ENCODE measurements around the gene IDH2.
"Not testable (repeated sequence)": the region's sequence is repeated elsewhere in the genome, so short reads cannot be mapped to it uniquely, and the experiment has no call there.

The IDH2 gene

DNA sequence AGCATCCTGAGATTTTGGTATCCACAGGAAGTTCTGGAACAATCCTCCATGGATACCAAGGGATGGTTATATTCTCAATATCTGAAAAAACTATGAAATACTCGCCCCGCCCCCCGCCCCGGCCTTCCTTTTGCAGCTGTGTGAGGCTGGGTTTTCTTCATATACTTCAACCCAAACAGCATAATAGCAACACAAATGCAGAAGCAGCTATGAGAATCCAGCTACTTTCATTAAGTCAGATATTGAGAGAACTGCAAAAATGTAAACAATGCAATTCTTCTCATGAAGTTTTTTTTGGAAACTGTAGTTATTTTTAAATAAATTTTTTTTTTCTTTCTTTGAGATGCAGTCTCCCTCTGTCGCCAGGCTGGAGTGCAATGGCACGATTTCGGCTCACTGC, 10.9 kb upstream of the IDH2 start:
- no peak for DNase-seq

DNA sequence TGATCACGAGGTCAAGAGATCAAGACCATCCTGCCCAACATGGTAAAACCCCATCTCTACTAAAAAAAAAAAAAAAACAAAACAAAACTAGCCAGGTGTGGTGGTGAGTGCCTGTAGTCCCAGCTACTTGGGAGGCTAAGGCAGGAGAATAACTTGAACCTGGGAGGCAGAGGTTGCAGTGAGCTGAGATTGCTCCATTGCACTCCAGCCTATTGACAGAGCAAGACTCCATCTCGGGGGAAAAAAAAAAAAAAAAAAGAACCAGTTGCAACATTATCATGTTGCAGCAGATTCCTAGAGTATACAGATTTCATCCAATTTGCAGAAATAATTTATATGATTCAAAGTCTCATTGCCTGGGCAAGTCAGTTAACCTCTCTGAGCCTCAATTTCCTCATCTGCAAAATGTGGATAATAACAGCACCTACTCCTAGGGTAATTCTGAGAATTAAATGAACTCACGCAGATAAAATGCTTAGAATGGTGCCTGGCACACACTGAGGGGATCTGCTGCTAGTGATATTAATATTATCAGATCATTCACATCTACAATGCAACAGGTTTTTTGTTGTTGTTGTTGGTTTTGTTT, 7.0 kb upstream of the IDH2 start:
- DNase-seq, result not testable (repeated sequence)

DNA sequence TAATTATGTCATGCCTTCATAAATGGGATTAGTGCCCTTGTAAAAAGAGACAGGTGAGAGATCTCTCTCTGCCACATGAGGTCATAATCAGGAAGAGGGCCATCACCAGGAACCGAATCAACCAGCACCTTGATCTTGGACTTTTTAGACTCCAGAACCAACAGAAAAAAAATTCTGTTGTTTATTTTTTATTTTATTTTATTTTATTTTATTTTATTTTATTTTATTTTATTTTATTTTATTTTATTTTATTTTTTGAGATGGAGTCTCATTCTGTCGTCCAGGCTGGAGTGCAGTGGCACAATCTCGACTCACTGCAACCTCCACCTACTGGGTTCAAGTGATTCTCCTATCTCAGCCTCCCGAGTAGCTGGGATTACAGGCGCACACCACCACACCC, 5.8 kb upstream of the IDH2 start:
- not testable (repeated sequence) for DNase-seq

DNA sequence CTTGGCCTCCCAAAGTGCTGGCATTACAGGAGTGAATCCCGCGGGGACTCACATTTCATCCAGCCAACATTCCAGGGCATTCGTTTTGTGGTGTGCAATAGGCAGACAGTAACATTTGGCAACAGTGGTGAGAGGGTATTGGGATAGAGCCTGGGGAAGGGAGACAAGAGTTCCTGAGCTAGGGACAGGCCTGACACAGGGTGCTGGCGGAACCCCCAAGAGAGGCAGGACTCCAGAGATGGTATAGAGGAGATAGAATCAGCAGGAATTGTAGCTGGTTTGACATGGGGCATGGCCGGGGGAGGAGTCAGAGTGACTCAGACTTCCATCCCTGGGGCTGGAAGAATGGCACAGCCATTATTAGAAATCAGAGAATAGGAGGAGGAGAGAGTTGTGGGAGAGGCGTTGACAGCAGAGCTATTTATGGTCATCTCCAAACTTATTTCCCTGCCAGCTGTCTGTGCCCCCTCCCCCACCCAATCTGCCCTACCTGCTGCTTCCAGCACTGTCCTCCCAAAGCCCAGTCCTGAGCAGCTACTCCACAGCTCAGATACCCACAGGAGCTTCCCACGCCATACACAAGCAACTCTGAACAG, 4.4 kb upstream of the IDH2 start:
- peak; percentile 67 to 77 for DNase-seq

DNA sequence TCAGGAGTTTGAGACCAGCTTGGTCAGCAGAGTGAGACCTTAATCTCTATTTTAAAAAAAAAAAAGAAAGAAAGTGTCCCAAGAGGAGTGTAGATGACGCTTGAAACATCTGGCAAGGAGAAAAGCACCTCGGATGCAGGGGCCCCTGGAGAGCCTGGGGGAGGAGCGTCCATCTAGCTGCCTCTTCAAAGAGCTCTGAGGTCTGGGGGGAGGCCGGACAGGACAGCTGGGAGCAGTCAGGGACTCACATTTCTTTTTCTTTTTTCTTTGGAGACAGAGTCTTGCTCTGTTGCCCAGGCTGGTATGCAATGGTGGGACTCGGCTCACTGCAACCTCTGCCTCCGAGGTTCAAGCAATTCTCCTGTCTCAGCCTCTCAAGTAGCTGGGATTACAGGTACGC, 3.3 kb upstream of the IDH2 start:
- no peak for DNase-seq

DNA sequence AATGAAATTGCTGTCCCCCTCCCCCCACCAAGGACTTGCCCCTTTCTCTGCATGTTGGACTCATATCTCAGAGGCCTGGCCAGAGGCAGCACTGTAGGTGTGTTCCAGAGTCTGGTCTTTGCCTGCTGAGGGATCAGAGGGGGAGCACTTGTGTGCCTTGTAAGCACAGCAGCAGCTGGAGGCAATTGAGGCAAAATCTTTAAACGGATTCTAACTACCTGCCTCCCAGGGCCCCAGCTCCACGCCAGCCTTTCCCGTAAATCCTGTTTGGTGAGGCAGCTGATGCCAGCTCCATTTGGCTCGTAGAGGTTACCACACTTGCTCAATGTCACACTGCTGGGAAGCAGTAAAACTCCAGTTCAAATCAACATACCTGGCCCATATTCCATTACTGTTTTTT, 2.3 kb upstream of the IDH2 start:
- DNase-seq, result peak; percentile 50 to 63

DNA sequence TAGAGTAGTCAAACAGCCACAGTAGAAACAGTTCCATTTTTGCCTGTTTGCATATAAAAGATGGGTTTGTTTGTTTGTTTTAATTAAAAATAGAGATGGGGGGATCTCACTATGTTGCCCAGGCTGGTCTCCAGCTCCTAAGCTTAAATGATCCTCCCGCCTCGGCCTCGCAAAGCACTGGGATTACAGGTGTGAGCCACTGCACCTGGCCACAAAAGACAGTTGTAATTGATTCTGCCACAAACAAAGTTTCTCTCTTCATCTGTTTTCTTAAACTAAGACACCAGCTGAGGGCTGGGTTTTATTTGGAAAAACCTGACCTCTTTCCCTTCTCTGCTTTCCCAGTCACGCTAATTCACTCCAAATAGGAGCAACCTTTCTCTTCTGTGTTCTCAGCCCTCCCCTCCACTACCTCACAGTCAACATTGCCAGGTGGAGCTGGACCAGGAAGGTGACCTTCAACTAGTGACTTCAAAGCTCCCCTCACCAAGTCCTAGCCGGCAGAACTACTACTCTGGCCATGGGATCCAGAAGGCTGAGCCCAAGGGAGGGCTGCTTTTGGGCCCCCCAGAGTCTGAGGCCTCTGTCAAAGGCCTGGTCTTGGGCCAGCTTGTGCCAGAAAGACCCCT, 1.5 kb upstream of the IDH2 start:
- peak; percentile 85 to 89 for DNase-seq

DNA sequence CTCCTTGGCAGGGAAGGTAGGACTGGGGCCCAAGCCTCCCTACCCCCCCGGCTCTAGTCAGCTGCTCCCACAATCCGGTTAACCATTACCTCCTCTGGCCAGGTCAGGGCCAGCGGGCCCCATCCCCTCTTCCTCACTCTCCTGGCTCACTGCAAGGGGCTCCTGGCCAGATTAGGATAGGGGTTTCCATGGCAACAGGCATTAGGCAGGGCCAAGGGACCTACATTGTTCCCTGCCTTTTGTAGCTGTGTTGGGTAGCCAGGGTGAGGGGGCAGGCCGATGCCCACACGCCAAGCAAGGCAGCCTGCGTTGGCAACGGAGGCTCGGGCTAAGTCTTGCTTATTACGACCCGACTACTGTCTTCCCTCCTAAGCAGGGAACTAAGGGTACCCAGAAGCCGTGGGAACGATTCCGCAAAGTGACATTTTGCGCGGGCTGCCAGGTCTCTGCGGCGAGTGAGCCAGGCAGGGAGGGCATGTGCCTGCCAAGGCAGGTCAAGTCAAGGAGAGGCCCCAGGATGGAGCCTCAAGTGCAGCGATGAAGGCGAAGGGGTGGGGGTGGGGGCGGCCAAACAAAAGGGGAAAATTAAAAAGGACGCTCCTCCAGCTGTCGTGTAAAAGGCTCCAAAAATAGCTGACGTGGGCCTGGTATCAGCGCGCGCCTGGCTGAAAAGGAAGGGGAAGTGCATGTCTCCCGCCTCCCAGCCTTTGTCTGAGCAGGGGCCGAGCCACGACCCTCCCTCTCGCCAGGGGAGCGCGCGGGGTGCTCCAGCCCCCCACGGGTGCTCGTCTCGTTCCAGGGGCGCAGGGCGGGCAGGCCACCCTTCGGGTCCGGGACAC, 919 bp downstream of the IDH2 start:
- DNase-seq, result peak in 1 of 2 experiments; percentile 18

DNA sequence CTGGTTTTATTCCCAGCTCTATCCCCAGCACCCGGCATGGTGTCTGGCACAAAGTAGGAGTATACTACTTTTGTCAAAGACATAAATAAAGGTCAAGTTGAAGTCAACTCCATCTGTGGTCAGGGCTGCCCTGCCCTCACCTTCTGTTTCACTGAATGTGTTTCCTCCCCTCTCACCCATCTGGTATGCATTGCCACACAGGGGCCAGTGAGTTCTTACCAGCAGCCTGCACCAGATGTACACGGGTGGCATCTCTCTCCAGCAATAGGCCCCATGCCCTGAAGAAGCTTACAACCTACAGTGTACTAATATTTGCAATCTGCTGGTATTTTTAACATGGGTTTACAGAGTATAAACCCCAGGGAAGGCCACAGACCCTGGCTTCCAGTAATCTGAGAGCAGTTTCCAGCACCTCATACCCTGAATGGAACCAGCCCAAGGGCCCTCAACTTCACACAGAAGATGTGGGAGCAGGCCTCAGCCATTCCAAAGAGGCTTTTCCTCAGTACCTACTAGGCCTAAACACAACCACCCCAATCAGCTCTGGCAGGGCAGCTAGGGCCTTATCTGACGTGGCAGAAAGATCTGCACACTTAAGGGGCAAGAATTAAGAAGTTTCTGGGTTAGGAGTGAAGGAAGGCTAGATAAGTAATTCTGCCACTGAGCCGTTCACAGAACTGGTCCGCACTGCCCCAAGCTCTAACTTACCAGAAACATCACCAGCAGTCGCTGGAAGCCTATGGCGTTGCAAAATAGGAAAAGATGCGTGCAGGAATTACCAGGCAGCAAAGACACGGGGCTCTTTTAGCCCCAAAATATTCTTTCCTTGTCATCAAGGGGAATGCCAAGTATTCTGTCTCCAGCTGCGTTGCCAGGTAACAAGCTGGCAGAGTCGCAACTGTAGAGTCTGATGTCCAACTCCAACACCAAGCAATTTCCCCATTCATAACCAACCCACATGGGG, 2.1 kb downstream of the IDH2 start:
- DNase-seq, result peak in 1 of 2 experiments; percentile 31

DNA sequence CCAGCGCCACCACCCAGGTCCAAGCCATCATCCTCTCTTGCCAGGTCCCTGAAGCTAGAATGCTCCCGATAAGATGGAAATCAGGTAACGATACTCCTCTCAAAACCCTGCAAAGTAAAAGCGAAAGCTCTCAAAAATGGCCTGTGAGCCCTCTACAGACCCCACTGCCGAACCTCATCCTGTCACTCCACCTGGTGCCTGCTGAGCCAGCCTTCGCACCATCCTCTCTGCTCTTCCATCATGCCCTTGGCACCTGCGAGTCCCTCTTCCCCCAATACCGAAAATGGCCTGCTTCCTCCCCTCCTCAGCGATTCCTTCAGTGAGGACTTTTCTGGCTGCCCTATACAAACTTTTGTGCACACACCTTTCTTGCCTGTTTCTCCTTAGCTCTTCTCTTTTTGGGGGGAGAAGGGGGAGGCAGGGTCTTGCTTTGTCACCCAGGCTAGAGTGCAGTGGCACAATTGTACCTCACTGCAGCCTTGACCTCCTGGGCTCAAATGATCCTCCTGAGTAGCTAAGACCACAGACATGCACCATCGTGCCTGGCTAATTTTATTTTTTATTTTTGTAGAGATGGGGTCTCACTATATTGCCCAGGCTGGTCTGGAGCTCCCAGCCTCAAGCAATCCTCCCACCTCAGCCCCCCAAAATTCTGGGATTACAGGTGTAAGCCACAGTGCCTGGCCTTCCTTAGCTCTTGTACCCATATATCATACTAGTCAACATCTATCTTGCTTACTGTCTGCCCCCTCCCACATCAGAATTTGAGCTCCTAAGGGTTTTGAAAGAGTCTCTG, 3.0 kb downstream of the IDH2 start:
- DNase-seq, result no peak

DNA sequence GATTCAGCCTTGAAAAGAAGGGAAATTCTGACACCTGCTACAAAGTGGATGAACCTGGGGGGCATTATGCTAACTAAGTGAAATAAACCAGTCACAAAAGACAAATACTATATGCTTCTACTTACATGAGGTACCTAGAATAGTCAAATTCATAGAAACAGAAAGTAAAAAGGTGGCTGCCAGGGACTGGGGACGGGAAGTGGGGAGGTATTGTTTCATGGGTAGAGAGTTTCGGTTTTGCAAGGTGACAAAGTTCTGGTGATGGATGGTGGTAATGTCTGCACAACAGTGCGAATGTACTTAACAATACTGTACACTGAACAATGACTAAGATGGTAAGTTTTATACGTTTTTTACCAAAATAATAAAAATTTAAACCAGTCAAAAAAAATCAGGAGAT, 4.8 kb downstream of the IDH2 start:
- DNase-seq, result no peak

DNA sequence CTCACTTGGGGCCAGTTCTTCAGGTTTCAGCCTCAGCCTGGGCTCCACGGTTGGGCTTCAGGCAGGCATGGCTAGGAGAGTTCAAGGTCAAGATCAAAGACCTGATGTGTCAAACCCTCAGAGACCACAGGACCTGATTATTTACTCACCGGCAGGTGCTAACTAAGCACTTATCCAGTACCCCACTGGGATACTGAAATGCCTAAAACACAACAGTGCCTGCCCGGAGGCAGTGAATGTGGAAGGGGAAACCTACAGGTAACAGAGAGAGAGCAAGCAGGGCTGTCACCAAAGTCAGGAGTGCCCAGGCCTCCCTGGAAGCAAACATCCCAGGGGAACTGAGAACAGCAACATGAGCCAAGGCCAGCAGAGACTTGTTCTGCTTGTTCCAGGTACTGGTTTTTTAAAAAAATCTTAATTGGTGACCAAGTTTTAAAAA, 6.7 kb downstream of the IDH2 start:
- peak; percentile 44 to 64 for DNase-seq

DNA sequence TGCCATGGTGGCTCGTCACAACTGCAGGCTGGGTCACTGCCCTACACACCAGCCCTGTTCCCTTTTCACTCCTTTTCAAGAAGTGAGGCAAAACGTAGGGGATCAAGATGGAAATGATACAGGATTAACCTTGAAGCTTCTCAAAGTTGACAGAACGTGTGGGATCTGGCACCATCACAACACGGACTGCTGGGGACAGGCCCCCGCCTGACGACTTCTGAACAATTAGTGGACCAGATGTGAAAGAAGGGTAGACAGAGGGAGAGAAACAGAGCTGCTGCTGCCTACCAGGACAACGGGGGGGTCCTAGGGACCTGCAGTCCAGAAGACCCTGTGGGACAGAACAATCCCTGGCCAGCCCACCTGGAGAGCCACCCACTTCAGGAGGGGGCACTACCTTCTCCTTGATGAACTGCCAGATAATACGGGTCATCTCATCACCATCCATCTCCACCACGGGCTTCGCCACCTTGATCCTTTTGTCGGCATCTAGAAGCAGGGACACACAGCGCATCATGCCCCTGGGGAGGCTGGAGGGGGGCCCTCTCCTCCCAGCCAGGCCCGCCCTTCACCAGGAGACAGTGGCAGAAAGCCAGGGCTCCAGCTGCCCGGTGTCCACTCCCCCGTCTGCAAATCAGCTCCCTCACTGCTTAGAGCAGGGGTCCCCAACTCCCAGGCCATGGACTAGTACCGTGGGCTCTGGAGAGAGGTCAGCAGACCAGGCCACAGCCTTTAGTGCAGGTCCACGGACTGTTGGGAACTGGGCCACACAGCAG, 10.9 kb downstream of the IDH2 start:
- DNase-seq, result no peak

DNA sequence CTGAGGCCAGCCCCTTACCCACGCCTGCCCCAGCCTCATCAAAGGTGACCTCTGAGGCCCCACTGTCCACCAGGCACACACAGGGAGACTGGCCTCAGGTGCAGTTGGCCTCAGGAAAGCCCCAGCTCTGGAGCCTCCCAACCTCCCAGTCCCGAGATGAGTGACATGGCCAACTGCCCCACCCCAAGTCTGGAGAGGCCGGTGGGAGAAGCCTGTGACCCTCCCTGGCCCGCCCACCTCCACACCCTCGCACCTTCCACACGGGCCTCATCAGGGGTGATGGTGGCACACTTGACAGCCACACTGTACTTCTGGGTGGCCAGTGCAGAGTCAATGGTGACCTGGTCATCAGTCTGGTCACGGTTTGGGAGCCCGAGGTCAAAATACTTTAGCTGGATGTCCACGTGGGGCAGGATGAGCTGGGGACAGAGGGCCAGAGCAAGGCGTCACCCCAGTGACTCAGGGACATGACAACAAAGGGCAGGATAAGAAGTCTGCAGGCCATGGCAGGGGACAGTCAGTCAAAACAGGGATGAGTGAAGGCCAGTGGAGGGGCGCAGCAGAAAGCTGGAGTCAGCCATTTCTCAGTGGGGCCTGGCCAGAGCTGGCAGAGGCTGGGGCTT, 11.9 kb downstream of the IDH2 start:
- DNase-seq, result no peak

DNA sequence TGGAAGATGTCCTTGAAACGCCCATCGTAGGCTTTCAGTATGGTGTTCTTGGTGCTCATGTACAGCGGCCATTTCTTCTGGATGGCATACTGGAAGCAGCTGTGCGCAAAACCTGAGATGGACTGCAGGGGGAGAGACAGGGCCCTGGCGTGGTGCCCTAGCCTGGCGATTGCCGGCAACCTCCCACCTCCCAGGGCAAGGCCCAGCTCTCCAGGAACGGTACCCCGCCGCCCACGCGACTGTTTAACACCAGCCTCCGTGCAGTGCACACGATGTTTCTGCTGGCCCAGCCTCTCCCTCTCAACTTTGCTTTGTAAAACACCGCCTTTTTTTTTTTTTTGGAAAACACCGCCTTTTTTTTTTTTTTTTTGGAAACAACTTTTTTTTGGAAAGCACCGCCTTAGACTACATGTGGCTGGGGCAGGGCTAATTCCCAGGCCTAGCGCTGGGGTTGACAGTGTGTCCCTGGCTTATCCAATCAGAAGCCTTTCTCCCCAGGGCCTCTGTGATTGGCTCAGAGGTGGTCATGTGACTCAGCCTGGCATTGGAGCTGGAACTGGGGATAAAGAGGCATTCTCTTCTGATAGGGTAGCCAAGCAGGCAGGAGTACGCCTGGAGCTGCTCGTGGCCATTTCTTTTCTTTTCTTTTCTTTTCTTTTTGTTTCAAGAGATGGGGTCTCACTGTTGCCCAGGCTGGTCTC, 14.7 kb downstream of the IDH2 start:
- peak; percentile 21 to 35 for DNase-seq

DNA sequence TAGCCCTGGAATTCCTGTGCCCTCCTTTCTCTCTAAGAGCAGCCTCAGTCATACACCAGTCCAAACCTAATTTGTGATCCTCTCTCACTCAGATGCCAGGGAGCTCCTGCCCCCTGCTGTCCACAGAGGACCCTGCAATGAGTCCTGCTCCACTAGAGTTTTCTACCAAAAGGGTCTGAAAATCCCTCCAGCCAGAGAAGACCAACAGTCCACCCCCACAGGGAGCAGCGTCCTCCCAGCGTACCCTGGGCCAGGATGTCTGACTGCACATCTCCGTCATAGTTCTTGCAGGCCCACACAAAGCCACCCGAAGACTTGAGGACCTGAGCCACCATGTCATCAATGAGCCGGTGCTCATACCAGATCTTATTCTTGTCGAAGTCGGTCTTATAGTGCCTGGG, 15.4 kb downstream of the IDH2 start:
- peak; percentile 29 to 44 for DNase-seq

DNA sequence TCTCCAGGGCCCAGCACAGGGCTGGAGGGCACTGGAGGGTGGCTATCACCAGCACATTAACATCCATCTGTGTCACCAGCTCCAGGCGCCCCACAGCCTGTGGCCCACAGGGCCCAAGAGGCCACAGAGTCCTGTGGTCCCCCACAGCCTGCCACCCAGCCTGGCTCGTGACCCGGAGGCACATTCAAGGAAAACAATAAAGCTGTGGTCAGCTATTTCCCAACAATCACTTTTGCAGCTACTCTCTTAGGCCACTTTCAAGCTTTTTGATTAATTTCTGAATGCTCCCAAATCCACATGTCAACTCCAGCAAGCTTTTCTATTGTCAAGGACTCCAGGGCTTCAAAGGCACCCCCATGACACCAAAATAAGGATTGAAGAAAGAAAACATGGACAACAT, 16.7 kb downstream of the IDH2 start:
- DNase-seq, result no peak

DNA sequence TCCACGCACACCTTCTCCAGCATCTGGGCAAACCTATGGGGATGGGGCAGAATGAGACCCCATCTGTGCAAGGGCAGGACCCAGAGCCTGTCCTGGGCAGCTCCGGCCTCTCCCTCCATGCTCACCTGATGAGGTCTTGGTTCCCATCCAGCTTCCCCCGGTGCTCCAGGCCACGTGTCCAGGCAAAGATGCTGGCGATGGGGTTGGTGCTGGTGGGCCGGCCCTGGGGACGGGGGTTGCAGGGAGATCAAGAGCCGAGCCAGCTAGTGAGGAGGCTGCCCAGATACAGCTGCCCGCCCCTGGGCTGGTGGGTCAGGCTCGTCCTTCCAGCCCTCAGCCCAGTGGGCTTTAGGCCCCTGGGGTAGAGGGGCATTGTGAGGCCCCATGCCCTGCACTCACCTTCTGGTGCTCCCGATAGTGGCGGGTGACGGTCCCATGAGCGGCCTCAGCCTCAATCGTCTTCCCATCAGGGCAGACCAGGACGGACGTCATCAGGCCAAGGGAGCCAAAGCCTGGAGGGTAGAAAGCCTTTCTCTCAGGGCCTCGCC, 17.3 kb downstream of the IDH2 start:
- DNase-seq, result no peak

DNA sequence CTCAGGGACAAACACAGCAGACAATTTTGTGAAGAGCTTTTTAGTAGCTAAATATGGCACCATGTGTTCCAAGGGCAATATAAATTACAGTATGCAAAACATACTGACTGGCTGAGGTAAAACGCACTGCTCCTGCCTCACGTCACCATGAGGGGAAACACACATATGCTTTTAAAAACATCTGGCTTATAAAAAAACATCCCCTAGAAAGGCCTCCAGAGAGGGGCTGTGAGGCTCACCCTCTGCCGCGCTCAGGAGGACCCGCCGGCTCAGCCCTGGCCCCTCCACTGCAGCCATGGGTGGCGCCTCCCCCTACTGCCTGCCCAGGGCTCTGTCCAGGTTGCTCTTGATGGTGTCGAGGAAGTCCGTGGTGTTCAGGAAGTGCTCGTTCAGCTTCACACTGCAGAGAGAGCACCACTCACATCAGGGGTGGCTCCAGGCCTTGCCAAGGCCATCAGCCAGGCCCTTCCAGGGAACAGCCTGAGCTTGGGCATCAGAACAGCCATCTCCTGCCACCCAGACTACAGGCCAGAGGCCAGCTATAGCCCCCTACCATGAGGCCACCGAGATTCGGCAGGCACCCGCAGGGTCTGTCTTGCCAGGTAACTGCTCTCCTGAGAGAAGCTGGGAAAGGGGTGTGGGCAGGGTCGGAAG, 18.2 kb downstream of the IDH2 start:
- no peak for DNase-seq

Measured in SHP77 (cell line).